Ramos (cell line): ENCODE results near the gene JUN.
"Not testable (repeated sequence)": the region's sequence is repeated elsewhere in the genome, so short reads cannot be mapped to it uniquely, and the experiment has no call there.

Experiments
- in situ Hi-C: fragments of 300-500 bp; cut with MboI; formaldehyde crosslinking; loops from one replicate; pipeline ENCODE4 v1.14.3; 2022; ENCODE audit warnings: low sequenced_read_pairs; ENCODE audit not compliant: unreplicated experiment

The JUN gene

DNA sequence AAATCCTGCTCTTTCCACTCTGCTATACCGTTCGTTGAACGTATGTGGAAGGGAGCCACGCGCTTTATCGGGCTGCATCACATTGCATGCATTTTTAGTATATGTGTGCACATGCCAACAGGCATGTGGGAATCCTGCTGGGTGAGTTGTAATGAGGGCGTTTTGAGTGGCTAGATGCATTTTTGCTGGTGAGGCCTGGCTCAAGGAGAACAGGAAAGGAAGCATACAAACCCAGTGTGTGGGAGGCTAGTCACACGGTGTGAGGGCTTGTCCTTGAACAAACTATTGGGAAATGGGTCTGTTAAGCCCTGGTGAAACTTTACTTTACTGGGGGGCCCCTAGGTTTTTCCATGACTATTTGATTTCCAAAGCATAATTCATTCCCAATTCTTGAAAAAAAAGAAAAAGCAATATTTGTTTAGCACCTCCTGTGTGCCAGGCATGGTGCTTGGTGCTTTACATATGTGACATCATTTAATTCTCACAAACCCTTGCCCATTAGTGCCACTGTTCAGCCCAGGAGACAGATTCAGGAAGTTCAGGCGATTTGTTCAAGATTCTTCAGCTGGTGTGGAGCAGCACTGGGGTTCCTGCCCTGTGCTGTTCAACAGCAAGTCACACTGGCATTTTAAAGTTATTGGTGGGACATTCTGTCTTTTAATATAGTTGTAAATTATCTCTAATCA is 25.6 kb upstream of the JUN start:
- in situ Hi-C loops: no loop called here

DNA sequence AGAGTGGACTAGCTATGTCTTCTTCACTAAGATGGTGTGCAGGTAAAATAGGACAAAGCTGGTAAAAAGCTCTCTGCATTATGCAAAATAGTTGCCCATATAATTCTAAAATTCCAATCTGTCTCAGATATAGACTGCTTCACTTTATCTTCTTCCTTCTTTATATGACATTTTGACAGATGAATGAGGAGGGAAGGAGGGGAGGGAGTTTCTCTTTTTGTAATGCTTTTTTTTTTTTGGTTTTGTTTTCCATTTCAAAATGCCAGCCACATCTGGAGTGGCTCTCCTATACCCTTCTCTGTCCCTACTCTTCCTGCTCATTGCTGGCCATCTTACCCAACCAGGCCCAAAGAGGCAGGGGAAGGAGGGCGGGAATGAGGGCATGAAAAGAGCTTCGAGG is 24.2 kb upstream of the JUN start:
- in situ Hi-C loops: no loop called here

DNA sequence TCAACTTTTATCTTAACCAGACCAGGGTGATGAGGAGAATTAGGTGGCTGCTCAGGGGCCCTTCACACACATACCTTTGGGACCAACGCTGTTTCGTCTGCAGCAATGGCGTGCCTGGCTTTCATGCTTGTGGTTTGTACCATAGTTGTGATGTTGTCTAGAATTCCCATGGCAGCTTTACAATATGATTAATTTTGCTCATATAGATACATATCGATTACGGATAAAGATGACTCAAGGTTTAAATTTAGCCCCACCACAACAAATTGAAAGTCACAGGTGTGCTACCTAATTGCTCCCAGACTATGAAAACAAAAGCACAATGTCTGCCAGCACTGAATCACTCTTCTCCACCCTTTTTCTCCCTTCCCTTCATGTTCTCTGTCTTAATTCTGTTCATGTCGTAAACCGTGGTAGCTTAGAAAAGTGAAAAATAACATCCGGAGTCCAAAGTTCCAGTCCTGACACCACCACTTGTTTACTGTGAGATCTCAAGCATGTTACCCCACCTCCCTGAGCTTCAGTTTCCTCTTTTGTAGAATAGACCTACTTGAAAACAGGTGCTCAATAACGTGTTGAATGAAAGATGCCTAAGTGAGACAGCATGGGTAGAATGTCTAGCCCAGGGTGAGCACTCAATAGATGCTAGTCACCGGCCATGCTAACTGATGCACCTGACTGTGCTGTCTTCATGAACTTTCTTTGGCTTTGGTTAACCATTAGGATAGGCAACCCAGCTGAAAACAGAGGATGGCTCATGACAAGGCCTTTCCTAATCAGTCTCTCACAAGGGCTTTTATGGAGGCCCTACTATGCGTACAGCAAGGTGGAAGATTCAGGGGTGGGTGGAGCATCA is 22.1 kb upstream of the JUN start:
- in situ Hi-C loops: no loop called here

DNA sequence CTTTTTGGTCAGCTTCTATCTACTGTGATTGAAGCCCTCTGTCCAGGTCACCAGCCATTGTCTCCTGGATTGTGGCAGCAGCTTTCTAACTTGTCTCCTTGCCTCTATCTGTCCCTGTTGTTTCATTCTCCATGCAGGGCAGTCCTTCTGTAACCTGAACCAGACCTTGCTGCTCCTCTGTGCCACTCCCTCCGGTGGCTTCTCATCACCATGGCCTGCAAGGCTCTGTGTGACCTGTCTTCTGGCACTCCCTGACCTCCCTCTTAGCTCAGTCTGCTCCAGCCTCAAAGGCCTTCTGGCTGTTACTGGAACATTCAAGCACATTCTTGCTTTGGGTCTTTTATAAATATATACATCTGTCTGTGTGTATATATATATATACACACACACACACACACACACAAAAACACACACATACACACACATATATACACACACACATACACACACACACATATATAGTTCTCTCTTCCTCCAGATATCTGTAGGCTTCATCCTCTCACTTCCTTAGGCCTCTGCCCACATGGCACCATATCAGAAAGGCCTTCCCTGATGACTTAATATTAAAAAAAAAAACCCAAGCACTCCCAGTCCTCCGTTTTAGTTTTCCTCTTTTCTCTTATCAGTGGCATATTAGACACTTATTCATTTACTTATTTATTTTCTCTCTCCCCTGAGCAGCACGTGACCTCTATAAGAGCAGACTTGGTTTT is 21.2 kb upstream of the JUN start:
- in situ Hi-C loops: no loop called here

DNA sequence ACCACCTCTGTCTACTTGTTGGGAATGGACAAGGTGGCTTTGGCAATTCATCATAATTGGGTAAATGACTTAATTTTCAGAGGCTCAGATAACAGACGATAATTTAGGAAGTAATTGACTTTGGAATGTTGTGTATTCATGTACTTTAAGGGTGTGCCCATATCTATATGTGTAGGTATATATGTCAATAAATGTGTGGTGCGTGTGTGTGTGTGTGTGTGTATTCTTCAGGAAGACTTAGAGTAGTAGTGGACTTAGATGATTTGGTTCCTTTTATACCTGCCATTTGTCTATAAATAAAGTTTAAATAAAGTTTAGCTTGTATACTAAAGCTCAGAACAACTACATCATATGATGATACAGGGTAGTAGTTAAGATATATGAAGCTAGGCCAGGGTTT is 20.0 kb upstream of the JUN start:
- in situ Hi-C loops: no loop called here

DNA sequence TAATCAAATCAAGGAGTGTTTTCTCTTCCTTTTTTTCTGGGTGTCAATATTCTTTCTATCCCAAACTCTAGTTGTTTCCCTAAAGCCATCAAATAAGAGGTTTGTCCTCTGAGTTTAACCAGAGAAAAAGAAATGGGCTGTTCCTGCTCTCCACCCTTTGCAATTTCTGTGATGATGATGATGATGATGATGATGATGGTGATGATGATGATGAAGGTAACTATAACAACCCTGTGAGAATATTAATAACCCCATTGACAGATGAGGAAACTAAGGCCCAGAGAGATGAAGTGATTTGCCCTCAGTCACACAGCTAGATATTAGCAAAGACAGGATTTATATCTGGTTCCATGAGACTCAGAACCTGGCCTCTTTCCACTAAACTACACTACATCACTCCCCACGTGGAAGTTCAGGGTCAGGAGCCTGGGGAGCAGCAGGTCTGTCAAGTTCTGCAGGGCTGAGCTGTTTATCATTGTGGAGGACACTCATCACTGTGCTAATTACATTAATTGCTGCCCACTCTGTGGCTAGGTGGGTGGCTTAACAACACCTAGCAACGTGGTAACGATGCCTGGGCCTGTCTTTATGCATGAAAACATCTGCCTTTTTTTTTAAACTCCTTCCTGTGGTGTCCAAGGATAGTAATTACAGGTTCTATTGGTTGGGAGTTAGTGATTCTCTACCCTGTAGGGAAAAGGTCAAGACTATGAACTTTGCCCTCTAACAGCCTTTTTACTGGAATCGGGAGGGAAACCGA is 19.0 kb upstream of the JUN start:
- in situ Hi-C loops: no loop called here

DNA sequence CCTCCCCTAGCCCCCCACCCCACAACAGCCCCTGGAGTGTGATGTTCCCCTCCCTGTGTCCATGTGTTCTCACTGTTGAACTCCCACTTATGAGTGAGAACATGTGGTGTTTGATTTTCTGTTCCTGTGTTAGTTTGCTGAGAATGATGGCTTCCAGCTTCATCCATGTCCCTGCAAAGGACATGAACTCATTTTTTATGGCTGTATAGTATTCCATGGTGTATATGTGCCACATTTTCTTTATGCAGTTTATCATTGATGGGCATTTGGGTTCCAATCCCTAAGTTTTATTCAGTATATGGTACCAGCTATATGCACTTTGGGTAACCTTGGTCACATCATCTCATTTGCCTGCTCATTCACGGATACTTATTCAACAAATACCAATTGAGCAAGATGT is 17.4 kb upstream of the JUN start:
- in situ Hi-C loops: not testable (repeated sequence)

DNA sequence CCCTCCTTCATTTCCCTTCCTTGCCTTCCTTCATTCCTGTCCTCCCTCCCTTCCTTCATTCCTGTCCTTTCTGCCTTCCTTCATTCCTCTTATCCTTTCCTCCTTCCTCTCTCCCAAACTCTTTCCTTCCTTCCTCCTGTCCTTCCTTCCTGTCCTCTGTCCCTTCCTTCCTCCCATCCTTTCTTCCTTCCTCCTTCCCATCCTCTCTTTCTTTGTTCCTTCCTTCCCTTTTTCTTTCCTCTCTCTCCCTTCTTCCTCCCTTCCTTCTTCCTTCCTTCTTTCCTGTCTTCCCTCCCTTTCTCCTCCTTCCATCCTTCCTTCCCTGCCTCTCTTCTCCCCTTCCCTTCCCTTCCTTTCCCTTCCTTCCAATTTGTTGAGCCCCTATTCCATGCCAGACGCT is 15.8 kb upstream of the JUN start:
- in situ Hi-C loops: no loop called here

DNA sequence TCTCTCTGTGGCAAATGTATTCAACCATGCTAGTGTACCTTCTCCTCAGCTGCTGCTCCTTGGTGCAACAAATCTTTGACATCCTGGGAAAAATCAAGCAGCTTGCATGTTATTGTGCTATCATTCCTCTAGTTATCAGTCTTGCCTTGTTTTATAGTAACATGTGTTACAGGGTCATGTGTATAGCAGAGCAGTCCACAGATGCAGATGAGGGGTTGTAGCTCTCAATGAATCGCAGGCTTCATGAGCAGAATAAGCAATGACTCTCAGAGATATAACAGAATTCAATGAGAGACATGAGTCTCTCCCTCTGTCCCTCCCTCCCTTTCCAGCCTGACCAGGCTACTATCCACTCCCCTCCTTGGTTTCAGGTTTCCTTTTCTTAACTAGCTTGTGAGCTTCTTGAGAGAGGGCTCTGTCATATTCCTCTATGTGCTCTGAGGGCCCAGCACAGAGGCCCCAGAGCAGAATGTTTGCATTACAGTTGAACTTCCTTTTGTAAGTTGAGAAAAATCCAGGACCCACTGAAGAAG is 15.1 kb upstream of the JUN start:
- in situ Hi-C loops: no loop called here

DNA sequence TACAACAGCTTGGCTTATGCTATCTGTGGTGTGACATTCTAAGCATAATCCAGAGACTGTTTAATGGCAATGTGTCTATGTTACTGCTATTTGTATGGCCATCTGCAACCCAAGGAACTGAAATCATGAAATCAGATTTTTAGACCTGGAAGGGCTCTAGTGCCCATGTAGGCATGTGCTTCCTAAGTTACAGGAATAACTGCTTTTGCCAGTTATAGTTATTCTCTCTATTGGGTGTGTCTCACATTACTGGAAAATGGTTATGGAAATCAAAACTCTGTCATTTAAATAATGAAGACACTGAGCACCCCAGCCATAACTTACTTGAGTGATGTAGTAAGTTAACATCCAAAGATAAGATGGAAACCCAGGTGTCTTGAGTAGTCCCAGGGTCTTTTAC is 12.6 kb upstream of the JUN start:
- in situ Hi-C loops: no loop called here

DNA sequence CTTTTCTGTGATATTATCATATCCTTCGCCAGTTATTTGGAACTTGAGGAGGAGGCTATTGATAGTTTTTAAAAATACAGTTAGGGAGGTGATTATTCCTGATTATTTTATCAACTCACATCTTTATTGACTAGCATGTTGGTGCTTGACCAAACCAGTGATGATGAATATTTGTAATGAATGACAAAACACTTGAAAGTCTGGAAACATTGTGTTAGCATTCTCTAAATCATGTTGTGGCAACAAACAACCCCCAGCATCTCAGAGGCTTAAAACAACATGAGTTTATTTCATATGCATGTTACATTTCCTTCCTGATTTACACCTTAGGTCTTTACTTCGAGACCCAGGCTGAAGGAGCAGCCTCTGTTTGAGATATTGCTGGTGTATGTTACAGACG is 10.7 kb upstream of the JUN start:
- in situ Hi-C loops: no loop called here

DNA sequence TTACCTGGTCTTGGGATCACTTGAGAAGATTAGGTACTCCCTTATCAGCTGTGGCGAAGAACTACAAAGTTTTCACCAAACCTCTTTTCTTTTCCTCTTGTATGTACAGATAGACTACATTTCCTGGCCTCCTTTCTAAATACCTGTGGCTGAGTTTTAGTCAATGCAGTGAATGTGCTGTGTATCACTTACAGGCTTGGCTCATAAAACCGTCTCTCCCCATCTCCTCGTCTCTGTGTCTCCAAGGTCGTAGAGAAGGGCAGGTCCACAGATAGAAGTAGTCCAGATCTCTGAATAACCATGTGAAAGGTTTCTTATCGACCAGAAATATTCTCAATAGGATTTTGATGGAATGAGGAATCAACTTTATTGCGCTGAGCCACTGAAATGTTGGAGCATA is 9.0 kb upstream of the JUN start:
- in situ Hi-C loops: no loop called here

DNA sequence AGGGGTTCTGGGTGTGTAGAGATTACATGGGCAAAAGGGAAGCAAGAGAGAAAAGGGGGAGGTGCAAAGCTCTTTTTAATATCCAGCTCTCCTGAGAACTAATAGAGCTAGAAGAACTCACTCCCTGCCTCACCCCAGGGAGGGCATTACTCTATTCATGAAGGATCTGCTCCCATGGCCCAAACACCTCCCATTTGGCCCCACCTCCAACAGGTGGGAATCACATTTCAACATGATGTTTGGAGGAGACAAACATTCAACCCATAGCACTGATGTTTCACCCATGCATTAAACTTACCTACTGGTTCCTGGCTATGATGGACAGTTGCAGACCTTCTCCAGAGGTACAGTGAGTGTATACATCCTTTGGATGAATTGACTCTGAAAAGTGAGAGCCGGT is 7.3 kb upstream of the JUN start:
- in situ Hi-C loops: no loop called here

DNA sequence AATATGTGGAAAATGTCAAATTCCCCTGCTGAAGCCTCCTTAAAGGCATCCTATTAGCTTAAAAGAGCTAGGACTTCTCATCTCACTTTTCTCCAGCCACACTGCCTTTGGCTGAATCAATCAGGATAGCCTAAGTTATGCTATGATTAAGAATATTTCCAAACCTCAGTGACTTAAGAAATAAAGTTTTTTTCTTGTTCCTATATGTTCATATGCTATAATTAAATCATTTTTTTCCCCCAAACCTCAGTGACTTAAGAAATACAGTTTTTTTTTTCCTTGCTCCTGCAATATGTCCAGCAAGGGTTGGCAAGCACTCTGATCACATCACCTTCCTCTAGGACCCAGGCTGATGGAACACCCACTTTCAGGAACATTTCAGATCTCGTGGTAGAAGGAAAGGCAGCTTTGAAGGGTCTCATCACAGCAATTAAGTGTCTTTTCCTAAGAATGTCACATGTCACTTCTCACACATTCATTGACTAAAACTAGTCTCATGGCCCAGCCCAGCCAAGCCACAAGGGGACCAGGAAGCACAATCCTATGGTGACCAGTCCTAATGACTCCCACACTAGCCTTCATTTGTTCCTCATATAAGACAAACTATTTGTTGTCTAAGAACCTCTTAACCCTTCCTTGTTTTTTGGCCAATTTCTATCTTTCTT is 6.3 kb upstream of the JUN start:
- in situ Hi-C loops: no loop called here

DNA sequence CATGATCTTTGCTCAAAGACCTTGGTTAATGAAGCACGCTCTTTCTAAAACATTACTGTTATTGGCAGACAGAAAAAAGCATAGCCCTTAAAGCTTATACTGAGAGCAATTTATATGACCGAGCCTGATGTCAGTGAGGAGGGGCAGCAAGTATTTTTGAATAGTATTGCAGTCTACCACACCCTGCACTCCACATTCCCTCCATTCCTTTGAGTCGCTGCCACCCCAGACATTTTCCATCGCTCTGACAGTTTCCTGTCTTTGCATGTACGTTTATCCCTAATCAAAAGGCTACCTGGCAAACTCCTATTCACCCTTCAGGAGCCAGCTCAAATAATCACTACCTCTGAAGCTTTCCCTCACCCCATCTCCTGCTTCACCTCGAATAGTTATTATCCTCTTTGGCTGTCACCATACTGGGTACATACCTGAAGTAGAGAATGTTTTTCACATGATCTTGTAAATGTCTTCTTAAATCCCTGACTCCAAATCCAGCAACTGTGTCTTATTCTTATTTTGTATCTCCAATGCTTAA is 5.5 kb upstream of the JUN start:
- in situ Hi-C loops: no loop called here

DNA sequence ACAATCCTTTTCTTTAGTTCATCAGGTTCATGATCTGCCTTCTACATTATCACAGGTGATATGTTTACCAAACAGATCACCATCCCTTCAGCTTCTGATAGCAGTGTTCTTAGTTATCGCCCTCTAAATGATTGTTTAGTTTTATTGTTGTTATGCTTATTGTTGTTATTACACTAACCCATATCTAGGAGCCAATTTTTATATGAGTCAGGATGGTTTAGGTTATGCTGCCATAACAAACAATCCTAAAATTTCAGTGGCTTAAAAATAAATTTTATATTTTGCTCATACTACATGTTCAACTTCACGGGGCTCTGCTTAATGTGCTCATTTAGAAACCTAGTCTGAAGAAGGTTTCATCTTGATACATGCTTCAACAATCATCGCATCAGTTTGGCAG is 4.4 kb upstream of the JUN start:
- in situ Hi-C loops: no loop called here

DNA sequence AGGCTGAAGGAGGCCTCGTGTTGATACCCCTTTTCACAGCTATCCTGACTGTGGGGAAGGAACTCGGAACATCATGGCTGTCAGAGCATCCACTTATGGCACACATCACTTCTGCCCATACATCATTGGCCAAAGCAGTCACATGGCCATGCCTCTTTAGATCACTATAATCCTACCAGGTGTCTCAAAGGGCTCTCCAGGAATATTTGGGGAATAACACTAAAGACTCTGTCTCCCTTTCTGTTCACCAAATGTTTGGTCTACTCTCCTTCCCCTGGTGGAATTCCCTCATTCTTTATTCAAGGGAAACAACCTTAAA is 3.0 kb upstream of the JUN start:
- in situ Hi-C loops: no loop called here

DNA sequence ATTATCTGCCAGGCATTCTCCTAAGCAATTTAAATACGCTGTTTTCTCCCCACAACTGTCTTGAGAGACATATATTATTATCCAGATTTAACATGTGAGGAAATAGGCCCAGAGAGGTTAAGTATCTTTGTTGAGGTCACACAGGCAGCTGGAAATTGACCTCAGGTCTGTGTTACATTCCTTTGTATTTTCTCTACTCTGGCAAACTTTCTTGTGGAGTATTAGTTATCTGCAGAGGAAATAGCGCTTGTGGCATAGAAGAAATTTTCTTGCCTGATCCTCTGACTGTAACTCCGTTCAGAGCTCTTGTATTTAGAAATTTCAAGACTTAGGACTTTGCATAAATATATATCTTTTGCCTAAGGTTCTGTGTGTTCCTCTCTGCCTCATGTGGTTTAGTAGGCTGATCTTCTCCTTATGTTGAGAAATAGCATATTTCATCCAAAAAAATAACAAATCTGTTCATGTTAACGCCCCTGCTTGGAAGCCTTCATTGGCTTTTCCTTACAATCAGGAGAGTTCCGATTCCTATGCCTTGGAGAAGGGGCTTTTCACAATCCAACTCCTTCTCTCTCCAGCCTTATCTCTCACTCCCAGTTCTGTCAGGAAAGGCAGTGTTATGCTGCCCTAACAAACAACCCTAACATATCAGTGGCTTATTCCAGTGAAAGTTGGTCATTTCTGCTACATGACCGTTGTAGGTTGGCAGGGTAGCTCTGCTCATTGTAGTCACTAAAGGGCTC is 2.5 kb upstream of the JUN start:
- in situ Hi-C loops: no loop called here

DNA sequence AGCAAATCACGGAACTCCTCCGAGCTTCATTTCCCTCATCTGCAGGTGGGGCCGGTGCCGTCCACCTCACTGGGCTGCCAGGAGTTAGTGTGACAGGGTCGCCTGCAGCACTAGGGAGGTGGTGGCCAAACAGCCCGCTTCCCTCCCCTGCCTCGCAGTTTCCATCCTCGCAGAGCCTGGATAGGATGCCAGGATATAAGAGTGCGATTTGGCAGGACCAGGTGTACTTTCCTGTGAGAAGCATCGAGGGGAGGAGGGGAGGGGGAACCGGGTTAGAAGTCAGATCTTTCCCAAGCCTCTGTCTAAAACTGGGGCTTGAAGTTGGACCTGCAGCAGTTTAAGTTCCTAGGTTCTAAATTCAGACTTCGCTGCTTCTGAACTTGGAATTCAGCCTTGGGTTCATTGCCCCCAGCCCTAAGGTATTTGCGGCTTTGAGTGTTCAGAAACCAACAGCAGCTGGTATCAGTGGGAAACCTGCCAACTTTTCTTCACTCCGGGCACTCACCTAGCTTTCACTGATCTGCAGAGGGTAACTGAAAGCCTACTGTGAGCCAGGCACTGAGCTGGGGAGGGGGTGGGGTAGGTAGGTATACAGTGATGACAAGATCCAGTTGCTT is 1.7 kb upstream of the JUN start:
- in situ Hi-C loops: no loop called here
